Activated CD8-positive, alpha-beta T cell treated with anti-CD3 and anti-CD28 coated beads for 36 hours (primary cell): Measurements from ENCODE around the gene PTBP1. TPM values are rescaled to one million over a fixed set of nuclear protein-coding genes. Genes with fewer than 3 reads are reported as not detected.

Experiments used
- ATAC-seq: fragments of 200-7000 bp; cut with Tn5 transposase; one replicate; pipeline ENCODE4 v1.10.0; 2021; ENCODE audit warnings: mild to moderate bottlenecking, moderate library complexity
- CTCF ChIA-PET: fragments of 350-600 bp; sonication (Branson Sonifier 250); formaldehyde crosslinking; loops from one replicate; lab custom pipeline; 2021; ENCODE audit warnings: antibody characterized with exemption; lab: Charles Lee
- POLR2A ChIA-PET: fragments of 350-600 bp; sonication (Branson Sonifier 250); formaldehyde crosslinking; loops from one replicate; lab custom pipeline; 2021; ENCODE audit warnings: antibody characterized with exemption; lab: Charles Lee
- DNase-seq: peaks from one replicate; pipeline ENCODE4 v3.0.0-alpha.2; 2020
- H3K27ac Mint-ChIP-seq: one replicate; pipeline ENCODE4 v1.8.0; 2021; ENCODE audit warnings: mild to moderate bottlenecking, mixed read lengths
- H3K27me3 Mint-ChIP-seq: one replicate; pipeline ENCODE4 v1.8.0; 2021; ENCODE audit warnings: mixed read lengths
- H3K36me3 Mint-ChIP-seq: one replicate; pipeline ENCODE4 v1.8.0; 2021; ENCODE audit warnings: low read depth, mixed read lengths
- H3K4me1 Mint-ChIP-seq: one replicate; pipeline ENCODE4 v1.8.0; 2021; ENCODE audit warnings: low read depth, mixed read lengths
- H3K4me3 Mint-ChIP-seq: one replicate; pipeline ENCODE4 v1.8.0; 2021; ENCODE audit warnings: mild to moderate bottlenecking, moderate library complexity, mixed read lengths
- H3K9me3 Mint-ChIP-seq: one replicate; pipeline ENCODE4 v1.8.0; 2021; ENCODE audit warnings: mixed read lengths
- CTCF ChIP-seq: fragments of 200-600 bp; IDR thresholded peaks from one replicate; pipeline ENCODE4 v1.8.0; 2022; ENCODE audit warnings: antibody characterized with exemption, mild to moderate bottlenecking
- intact Hi-C: fragments of 100-400 bp; cut with micrococcal nuclease; formaldehyde crosslinking; loops from one replicate; pipeline ENCODE4 v1.10.0; 2022
- total RNA-seq, 2 experiments: library from RNA; stranded (reverse); gene quantifications; one replicate each; pipeline ENCODE4 v1.2.3, GENCODE V29; 2021

Gene PTBP1
- total RNA-seq, 2 experiments from 2014 or later, result 581 to 582 TPM

GRCh38 chr19:827314-827709 is 30.1 kb downstream of the PTBP1 start:
- Mint-ChIP-seq H3K9me3 (no peaks in the 10 kb centered on the region), H3K36me3 (no peaks in the 10 kb centered on the region), H3K4me3 (no peak overlapping the region), H3K27ac (no peak overlapping the region), H3K4me1 (no peaks in the 10 kb centered on the region), H3K27me3 (peaks cover 10% of the 10 kb centered on the region)
- TF ChIP-seq CTCF, result no peak
- no peak for ATAC-seq
- DNase-seq, result no peak
- CTCF ChIA-PET, result no interaction called here
- intact Hi-C loops, result no loop called here
- POLR2A ChIA-PET, result interaction anchor here (0.7 to 1.4 kb wide), 4 partner anchors 12 to 217 kb away, joined by 3 to 5 read pairs (median 4); no protein-coding TSS in a partner anchor

- ChIA-PET POLR2A (interaction anchor here (0.8 to 1.4 kb wide), 3 partner anchors 12 to 23 kb away, joined by 3 to 5 read pairs (median 4); no protein-coding TSS in a partner anchor), CTCF (no interaction called here)
- intact Hi-C loops, result no loop called here
- DNase-seq (no peak), ATAC-seq (no peak)
- Mint-ChIP-seq H3K27ac (no peak within 1 kb of the TSS), H3K27me3 (peaks cover 7% of the 10 kb centered on the region), H3K4me1 (no peaks in the 10 kb centered on the region), H3K9me3 (no peaks in the 10 kb centered on the region), H3K4me3 (no peak within 1 kb of the TSS), H3K36me3 (no peaks in the 10 kb centered on the region)
- no peak for TF ChIP-seq CTCF
Observed at GRCh38 chr19:827710-828321, 30.6 kb downstream of the PTBP1 start, which contains the start of gene AZU1. Gene AZU1, plus strand, starts transcription at chr19:827837. Its CDS starts 10 bp downstream, at chr19:827847.

GRCh38 chr19:829129-829758 is 32.0 kb downstream of the PTBP1 start:
- ChIA-PET POLR2A (no interaction called here), CTCF (no interaction called here)
- no peaks in the 10 kb centered on the region for H3K4me1 Mint-ChIP-seq
- no peak overlapping the region for H3K27ac Mint-ChIP-seq
- ATAC-seq (no peak), DNase-seq (no peak)
- intact Hi-C loops, result no loop called here
- no peak overlapping the region for H3K4me3 Mint-ChIP-seq
- no peaks in the 10 kb centered on the region for H3K36me3 Mint-ChIP-seq
- H3K27me3 Mint-ChIP-seq, result peaks cover 3% of the 10 kb centered on the region
- TF ChIP-seq CTCF, result no peak
- no peaks in the 10 kb centered on the region for H3K9me3 Mint-ChIP-seq

- Mint-ChIP-seq H3K36me3 (no peaks in the 10 kb centered on the region), H3K9me3 (no peaks in the 10 kb centered on the region), H3K27me3 (peaks cover 4% of the 10 kb centered on the region), H3K27ac (no peak overlapping the region), H3K4me1 (peaks cover 2% of the 10 kb centered on the region), H3K4me3 (no peak overlapping the region)
- TF ChIP-seq CTCF, result no peak
- DNase-seq, result no peak
- POLR2A ChIA-PET, result no interaction called here
- CTCF ChIA-PET, result interaction anchor here (0.6 kb wide), 1 partner anchor 61 kb away, joined by 3 read pairs; no protein-coding TSS in a partner anchor
- intact Hi-C loops, result no loop called here
- ATAC-seq, result no peak
Observed at GRCh38 chr19:831407-832369, 34.4 kb downstream of the PTBP1 start.
